HG03520 (cell line): ENCODE measurements around the gene SUGP2.
"Not testable (repeated sequence)": the region's sequence is repeated elsewhere in the genome, so short reads cannot be mapped to it uniquely, and the experiment has no call there.

Source experiments
- ATAC-seq: cut with Tn5 transposase; IDR thresholded peaks from one replicate; pipeline ENCODE4 v1.9.1; 2021; ENCODE audit warnings: mild to moderate bottlenecking, moderate library complexity; ENCODE audit not compliant: unreplicated experiment

Gene SUGP2

DNA sequence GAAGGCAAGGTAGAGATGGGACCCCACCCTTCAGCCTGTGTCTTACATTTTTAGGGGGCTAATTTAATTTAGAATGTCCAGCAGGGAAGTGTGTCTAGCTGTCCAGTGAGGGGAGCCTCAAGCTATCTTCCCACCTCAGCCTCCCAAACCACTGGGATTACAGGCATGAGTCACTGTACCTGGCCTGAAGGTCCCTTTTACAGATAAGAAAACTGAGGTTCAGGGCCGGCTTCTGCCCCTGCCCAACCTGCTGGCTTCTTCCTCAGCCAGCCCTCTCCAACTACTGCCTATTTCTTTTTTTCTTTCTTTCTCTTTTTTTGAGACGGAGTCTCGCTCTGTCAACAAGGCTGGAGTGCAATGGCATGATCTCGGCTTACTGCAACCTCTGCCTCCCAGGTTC lies 72.9 kb downstream of the SUGP2 start:
- ATAC-seq: no peak

DNA sequence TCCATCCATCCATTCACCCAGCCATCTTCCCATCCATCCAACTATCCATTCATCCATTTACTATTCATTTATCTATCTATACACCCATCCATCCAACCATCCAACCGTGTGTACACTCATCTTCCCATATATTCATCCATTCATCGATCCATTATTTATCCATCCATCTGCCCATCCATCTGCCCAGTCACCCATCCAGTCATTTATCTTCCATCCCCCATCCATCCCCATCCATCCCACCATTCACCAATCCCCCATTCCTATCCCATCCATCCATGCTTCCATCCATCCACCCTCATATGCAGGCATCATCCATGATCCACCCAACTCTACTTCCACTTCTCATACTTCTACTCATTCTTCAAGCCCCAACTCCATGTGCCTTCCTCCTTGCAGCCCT lies 78.3 kb downstream of the SUGP2 start:
- no peak for ATAC-seq

GRCh38 chr19:18954094-18954493 lies 79.2 kb downstream of the SUGP2 start:
- ATAC-seq: no peak

DNA sequence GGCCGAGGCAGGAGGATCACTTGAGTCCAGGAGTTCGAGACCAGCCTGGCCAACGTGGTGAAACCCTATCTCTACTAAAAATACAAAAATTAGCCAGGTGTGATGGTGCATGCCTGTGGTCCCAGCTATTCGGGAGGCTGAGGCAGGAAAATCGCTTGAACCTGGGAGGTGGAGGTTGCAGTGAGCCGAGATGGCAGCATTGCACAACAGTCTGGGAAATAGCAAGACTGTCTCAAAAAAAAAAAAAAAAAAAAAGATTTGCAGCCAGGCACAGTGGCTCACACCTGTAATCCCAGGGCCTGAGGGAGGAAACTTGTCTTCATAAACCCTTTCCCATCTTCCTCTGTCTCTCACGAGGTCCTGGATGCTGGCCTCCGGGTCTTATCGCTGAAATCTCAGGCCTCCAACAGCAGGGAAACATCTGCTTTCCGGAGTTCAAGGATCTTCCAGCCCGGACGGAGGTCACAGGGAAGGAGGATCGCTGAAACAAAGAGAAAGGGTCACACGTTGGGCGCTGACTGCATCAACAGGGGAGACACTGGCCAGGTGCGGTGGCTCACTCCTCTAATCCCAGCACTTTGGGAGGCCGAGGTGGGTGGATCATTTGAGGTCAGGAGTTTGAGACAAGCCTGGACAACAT lies 80.8 kb downstream of the SUGP2 start:
- not testable (repeated sequence) for ATAC-seq

DNA sequence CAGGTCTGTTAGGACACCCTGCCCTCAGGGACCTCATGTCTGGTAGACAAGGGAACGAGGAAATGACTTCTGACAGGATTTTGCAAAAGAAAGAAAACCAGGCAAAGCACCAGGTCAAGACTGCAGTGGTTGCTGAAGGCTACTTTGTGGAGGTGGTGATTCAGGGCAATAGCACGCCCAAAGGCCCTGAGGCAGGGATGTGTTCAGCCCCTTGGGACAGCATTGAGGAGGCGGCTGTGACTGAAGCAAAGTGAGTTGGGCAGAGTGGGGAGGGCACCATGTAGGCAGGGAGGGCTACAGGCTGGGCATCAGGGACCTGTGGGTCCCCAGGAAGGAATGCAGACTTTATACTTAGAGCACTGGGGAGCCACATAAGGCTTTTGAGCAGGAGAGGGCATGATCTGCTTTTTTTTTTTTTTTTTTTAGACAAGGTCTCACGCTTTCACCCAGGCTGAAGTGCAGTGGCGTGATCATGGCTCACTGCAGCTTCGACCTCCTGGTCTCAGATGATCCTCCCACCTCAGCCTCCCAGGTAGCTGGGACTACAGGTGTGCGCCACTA lies 81.5 kb downstream of the SUGP2 start:
- no peak for ATAC-seq

DNA sequence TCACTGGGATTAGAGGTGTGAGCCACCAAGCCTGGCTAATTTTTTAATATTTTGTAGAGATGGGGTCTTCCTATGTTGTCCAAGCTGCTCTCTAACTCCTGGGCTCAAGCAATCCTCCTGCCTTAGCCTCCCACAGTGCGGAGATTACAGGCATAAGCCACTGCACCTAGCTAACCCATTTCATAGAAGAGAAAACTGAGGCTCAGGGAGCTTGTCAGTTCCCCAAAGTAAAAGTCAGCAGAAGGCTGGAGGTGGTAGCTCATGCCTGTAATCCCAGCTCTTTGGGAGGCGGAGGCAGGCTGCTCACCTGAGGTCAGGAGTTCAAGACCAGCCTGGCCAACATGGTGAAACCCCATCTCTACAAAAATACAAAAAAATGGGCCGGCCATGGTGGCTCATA lies 83.5 kb downstream of the SUGP2 start:
- no peak for ATAC-seq

- ATAC-seq: no peak
Observed at GRCh38 chr19:18948976-18949356, 84.4 kb downstream of the SUGP2 start.

DNA sequence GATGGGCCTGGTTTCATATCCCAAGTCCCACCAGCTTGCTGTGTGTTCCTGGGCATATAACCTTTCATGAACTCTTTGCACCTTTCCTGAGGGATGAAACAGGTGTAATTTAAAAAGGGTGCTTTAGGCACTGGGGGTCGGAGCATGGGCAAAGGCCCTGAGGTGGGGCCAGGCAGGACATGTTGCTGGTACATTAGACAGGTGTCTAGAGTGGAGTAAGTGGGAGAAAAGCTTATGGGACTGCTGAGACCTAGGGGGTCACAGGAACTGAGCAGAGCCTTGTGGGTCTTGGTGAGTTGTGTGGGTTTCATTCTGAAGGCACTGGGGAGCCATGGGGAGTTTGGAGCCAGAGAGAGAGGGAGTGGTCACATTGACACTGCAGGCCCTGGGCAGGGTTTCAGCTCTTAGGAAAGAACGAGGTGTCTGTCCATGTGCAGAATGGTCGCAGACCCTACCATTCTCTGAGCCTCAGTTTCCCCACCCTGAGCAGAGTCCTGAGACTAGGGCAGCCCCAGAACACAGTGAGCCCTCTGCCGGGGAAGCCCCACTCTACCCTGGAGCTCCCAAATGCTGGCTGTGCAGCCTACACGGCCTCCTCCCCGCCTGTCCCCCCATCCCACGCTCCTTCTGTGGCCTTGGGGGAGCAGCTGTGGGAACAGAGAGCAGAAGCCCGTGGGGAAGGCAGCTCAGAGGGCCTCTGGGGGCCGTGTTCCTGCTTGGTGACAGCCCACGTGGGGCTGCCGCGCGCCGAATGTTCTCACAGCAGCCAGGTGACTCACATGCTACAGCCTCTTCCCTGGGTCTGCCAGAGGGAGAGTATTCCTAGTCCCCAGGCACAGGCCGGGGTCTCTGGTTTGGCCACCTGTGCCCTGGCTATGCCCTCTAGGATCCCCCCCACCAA lies 85.0 kb downstream of the SUGP2 start:
- ATAC-seq: no peak

- no peak for ATAC-seq
Observed at GRCh38 chr19:18946918-18947317, 86.4 kb downstream of the SUGP2 start.

DNA sequence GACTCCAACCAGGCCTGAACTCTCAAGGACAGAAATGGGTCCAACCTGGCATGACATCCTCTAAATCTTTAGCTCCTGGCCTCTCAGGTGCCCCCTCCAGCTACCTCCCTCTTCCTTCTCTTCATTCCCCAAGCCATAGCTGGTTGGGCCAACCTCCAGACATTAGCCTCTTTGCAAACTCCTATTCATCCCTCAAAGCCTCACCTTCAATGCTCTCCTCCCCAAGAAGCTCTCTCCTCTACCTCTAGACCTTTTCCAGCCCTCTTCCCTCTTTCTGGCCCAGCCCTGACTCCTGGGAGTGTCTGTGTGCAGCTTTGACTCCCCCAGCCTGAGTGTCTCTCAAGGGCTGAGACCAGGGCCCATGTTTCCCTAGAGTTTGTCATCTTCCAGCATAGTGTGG lies 87.0 kb downstream of the SUGP2 start:
- ATAC-seq: no peak

GRCh38 chr19:18945297-18945696 lies 88.0 kb downstream of the SUGP2 start:
- no peak for ATAC-seq

DNA sequence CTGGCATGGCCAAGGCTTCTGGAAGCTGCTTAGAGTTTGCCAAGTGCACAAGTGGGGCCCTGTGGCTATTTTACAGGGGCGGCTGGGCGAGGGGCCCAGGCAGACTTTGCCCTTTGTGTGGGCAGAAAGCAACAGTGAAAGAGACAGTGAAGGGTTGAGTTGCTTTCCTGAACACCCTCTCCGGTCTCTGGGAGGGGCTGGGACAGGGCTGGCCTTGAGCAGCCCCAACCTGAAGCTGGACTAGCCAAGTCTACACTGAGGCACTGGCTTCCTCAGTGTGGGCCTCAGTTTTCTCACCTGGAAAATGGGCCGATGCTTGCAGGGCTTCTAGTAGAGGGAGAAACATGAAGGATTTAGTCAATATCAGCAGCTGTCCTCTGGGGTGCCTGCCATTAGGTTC lies 89.9 kb downstream of the SUGP2 start:
- no peak for ATAC-seq

- ATAC-seq: no peak
Observed at GRCh38 chr19:18942692-18943091, 90.6 kb downstream of the SUGP2 start.

DNA sequence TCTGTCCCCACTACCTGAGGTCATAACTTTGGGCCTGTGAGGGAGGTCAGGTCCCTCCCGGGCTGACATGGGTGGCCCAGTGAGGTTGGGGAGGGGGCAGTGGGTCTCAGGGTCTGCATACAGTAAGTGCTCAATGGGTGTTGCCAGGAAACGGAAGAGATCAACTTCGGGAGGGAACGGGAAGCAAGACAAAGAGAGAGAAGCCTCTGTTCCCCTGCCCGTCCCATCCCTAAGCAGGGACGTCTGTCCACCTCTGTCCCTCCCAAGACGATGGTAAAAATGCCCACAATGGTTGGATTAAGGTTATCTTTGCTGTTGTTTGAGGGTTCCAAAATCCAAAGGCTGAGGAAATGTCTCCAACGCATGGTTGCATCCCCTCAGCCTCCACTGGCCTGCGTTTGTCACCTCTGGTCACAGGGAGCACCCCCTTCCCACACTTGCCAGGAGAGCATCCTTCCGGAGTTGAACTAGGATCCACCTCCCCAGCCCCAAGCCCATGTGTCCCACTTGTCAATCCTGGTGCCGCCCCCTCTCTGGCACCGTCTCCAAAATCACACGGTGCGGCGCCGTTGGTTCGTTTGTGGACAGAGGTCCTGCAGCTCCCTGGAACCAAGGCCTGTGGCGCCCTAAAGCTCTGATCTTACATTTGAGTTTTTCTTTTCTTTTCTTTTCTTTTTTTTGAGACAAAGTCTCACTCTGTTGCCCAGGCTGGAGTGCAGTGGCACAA lies 91.5 kb downstream of the SUGP2 start:
- no peak for ATAC-seq
